GM21367 (cell line): Measurements from ENCODE around the gene ODF4.
"Not testable (repeated sequence)": the region's sequence is repeated elsewhere in the genome, so short reads cannot be mapped to it uniquely, and the experiment has no call there.

Source experiments
- ATAC-seq: cut with Tn5 transposase; IDR thresholded peaks from one replicate; pipeline ENCODE4 v1.9.1; 2021; ENCODE audit not compliant: unreplicated experiment

The ODF4 gene

DNA sequence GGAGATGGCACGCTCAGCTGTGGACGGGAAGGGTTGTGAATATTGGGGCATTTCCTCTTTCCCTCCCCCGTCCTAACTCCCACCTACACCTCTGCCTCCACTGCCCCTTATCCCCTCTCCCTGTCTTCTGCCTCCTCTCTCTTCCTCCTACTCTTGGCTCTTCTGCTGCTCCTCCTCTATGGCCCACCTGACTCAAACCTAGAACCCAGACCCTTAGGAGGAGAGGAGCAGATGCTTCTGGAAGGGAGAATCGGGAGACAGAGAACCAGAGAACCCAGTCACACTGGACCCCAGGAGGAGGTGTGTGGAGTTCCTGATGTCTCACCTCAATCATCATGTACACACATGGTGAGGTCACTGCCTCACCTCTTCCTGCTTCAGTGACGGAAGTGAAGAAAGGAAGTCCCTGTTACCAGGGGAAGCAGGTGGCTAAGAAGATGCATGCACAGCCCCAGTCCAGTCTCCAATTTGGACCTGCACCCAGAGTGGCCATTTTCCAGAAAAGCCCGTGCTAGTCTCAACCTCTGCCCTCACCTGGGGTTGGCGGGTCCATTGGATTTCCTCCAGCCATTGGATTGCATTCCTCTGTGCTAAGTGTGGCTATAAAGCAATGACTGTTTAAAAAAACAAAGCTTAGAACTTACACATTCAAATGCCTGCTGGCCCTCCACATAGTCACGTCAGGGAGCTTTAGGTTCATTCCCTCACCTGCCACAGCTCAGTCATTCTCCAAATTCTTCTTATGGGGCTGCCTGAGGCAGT lies 54.0 kb downstream of the ODF4 start:
- no peak for ATAC-seq

DNA sequence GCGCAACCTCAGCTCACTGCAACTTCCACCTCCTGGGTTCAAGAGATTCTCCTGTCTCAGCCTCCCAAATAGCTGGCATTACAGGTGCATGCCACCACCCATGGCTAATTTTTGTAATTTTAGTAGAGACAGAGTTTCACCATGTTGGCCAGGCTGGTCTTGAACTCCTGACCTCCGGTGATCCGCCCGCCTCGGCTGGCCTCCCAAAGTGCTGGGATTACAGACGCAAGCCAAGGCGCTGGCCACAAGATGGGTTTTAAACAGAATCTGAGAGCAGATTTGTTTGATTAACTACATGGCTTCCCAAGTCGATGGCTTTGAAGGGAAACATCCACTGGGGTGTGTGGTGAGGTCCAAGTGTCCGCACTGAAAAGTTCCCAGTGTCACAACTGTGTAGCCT lies 54.9 kb downstream of the ODF4 start:
- ATAC-seq = not testable (repeated sequence)
